ENCODE measurements around the gene TRUB1.

DNA sequence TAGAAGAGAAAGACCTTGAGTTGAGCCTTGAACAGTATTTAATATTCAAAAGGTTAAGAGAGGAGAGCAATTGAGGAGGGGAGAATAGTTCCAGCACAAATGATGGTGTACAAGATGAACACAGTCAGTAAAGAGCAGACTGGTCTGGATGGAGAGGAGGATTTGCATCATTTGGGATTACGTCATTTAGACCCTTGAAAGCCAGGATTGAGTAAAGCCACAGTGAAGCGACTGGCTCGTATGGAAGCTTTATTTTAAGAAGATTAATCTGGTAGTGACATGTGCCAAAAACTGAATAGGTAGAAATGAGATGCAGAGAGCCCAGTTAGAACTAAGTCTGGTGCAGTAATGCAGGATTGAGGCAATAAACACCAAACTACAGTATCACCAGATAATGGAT, 52.6 kb downstream of the TRUB1 start:
- TF ChIP-seq, protein P1, sequence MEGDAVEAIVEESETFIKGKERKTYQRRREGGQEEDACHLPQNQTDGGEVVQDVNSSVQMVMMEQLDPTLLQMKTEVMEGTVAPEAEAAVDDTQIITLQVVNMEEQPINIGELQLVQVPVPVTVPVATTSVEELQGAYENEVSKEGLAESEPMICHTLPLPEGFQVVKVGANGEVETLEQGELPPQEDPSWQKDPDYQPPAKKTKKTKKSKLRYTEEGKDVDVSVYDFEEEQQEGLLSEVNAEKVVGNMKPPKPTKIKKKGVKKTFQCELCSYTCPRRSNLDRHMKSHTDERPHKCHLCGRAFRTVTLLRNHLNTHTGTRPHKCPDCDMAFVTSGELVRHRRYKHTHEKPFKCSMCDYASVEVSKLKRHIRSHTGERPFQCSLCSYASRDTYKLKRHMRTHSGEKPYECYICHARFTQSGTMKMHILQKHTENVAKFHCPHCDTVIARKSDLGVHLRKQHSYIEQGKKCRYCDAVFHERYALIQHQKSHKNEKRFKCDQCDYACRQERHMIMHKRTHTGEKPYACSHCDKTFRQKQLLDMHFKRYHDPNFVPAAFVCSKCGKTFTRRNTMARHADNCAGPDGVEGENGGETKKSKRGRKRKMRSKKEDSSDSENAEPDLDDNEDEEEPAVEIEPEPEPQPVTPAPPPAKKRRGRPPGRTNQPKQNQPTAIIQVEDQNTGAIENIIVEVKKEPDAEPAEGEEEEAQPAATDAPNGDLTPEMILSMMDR (IDR thresholded peaks at IDR 0.05; ENCODE audit: borderline replicate concordance, extremely low read depth, low read length, poor library complexity, severe bottlenecking), result no peak
- no peak for TF ChIP-seq EZH2 (IDR thresholded peaks at IDR 0.05; ENCODE audit: borderline replicate concordance, low read depth, low read length, severe bottlenecking)

Data from DND-41 (cell line).